Measurements from ENCODE around the gene SLC6A6.

The SLC6A6 gene

DNA sequence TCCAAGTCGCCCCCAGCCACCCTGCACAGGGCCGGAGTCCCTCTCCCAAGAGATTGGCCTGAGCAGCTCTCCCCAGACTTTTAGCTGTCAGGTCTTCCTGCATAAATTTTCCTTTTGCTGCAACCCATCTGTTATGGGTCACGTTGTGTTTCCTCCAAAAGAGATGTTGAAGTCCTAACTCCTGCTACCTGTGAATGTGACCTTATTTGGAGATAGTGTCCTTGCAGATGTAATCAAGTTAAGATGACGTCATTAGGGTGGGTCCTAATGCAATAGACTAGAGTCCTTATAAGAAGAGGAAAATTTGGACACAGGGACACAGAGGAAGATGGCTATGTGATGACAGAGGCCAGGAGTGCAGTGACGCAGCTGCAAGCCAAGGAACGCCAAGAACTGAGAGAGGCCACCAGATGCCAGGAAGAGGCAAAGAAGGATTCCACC lies 13.2 kb upstream of the SLC6A6 start:
- in situ Hi-C loops (cut with HindIII; ENCODE audit: low sequenced_read_pairs) = loop anchor here (5.0 kb wide), 1 partner anchor 88 kb away; no protein-coding TSS in a partner anchor
- DNase-seq (ENCODE audit: low read depth) = no peak
- H3K4me3 ChIP-seq (ENCODE audit: low read depth, low read length) = no peak overlapping the region
- TF ChIP-seq, protein P1, sequence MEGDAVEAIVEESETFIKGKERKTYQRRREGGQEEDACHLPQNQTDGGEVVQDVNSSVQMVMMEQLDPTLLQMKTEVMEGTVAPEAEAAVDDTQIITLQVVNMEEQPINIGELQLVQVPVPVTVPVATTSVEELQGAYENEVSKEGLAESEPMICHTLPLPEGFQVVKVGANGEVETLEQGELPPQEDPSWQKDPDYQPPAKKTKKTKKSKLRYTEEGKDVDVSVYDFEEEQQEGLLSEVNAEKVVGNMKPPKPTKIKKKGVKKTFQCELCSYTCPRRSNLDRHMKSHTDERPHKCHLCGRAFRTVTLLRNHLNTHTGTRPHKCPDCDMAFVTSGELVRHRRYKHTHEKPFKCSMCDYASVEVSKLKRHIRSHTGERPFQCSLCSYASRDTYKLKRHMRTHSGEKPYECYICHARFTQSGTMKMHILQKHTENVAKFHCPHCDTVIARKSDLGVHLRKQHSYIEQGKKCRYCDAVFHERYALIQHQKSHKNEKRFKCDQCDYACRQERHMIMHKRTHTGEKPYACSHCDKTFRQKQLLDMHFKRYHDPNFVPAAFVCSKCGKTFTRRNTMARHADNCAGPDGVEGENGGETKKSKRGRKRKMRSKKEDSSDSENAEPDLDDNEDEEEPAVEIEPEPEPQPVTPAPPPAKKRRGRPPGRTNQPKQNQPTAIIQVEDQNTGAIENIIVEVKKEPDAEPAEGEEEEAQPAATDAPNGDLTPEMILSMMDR (IDR thresholded peaks at IDR 0.05; ENCODE audit: low read depth, low read length, missing control alignments) = no peak

DNA sequence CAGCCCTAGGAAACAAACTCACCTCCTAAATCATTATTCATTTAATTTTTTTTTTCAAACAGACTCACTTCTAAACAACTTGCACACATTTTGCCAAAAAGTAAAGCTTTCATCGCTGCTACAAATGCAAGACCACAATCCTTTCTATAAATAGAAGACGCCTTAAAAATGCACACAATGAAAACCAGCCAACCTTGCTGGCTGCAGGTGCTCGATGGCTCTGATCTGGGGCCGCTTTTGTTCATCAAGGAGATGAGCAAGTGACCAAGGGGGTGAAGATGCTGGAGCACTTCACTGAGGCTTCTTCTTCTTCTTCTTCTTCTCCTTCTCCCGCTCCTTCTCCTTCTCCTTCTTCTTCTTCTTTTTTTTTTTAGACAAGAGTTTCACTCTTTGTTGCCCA lies 12.7 kb upstream of the SLC6A6 start:
- H3K4me3 ChIP-seq (ENCODE audit: low read depth, low read length) = no peak overlapping the region
- DNase-seq (ENCODE audit: low read depth) = no peak
- in situ Hi-C loops (cut with HindIII; ENCODE audit: low sequenced_read_pairs) = loop anchor here (5.0 kb wide), 1 partner anchor 88 kb away; no protein-coding TSS in a partner anchor
- TF ChIP-seq, protein P1 (IDR thresholded peaks at IDR 0.05; ENCODE audit: low read depth, low read length, missing control alignments) = no peak

DNA sequence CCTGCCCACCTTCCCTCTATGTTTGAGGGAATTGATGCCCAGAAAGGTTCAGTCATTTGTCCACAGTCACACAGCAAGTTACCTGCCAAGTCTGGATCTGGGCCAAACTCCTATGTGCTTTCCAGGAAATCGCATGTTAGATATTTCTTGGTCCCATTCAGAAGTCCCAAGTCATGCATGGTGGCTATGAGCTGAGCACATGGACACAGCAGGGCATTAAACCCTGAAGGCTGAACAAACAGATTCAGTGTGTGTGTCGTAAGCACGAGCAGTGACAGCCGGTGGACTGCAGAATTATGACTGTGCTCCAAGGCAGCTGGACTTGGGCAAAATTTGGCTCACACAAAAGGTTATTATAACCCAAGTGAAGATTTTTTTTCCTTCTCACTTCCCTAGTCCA lies 11.4 kb upstream of the SLC6A6 start:
- in situ Hi-C loops (cut with HindIII; ENCODE audit: low sequenced_read_pairs) = no loop called here
- DNase-seq (ENCODE audit: low read depth) = no peak
- H3K4me3 ChIP-seq (ENCODE audit: low read depth, low read length) = no peak overlapping the region
- TF ChIP-seq, protein P1 (IDR thresholded peaks at IDR 0.05; ENCODE audit: low read depth, low read length, missing control alignments) = no peak

DNA sequence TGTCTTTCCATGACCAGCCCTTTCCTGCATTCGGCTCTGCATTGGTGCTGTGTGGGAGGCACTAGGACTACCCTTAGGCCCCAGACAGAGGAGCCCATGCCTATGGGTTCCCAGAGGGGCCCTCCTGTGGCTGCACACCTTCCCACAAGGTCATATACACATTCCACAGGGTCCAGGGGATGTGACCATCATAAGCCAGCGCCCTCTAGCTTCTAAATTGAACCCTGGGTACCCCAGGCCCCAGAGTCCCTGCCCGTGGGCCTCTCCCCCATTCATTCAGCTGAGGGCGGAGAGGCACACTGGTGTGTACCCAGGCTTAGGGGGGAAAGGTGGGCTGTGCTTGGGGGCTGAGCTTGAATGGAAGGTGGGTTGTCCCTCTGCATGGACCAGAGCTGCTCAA lies 10.2 kb upstream of the SLC6A6 start:
- DNase-seq (ENCODE audit: low read depth) = no peak
- TF ChIP-seq, protein P1 (IDR thresholded peaks at IDR 0.05; ENCODE audit: low read depth, low read length, missing control alignments) = no peak
- H3K4me3 ChIP-seq (ENCODE audit: low read depth, low read length) = no peak overlapping the region
- in situ Hi-C loops (cut with HindIII; ENCODE audit: low sequenced_read_pairs) = no loop called here

DNA sequence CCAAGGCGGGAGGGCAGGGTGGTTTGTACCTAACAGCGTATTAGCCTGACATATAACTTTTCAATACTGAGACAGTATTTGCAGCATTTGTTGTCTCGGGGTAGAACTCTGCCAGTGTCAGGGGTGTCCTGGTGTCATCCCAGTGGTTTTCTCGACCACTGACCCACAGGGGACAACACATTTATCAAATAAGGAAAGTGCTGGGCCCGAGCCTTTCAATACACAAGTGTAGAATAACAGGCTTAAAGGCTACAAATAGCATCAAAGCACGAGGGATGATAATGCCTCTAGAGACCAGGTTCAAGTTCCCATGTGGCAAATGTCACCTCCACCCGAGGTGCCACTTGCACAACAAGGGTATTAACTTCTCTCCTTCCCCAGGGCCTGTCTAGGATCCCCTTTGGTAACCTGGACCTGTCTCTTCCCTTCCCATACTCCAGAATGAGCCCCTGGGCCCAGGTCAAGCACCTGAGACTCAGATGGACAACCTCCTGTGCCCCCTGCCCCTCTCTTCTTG lies 9.5 kb upstream of the SLC6A6 start:
- in situ Hi-C loops (cut with HindIII; ENCODE audit: low sequenced_read_pairs) = no loop called here
- no peak for DNase-seq (ENCODE audit: low read depth)
- no peak overlapping the region for H3K4me3 ChIP-seq (ENCODE audit: low read depth, low read length)
- TF ChIP-seq, protein P1 (IDR thresholded peaks at IDR 0.05; ENCODE audit: low read depth, low read length, missing control alignments) = no peak

DNA sequence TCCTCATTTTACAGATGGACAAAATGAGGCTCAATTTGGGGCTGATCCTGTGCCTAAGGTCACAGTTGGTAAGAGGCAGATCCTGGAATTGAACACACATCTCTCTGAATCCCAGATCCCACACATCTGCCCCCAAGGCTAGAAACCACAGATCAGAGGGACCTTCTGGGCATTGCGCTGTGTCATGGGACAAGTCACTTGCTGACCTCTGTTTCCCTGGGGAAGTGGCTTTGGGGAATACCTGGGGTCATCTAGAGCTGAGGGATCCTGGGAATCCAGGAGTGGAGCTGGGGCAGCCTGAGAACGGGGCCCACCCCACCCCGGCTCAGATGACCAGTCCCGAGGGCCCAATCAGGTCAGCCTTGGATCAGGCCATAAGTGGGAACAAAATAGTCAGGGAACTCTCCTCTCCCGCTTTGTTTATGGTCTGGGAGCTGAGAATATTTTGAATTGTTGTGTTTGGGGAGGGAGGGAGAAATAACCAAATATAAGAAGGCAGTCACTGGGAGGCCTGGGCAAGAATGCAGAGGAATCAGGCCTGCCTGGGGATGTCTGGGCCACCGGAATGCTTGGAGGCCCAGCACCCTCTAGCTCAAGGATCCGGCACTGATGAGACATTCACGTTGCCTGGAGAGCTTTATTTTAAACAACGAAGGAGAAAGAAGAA lies 8.8 kb upstream of the SLC6A6 start:
- TF ChIP-seq, protein P1 (IDR thresholded peaks at IDR 0.05; ENCODE audit: low read depth, low read length, missing control alignments) = no peak
- DNase-seq (ENCODE audit: low read depth) = no peak
- H3K4me3 ChIP-seq (ENCODE audit: low read depth, low read length) = no peak overlapping the region
- in situ Hi-C loops (cut with HindIII; ENCODE audit: low sequenced_read_pairs) = no loop called here

All from astrocyte of the cerebellum (primary cell).